ENCODE data around the gene PRSS16. TPM values are rescaled to one million over a fixed set of nuclear protein-coding genes. Genes with fewer than 3 reads are reported as not detected.

The PRSS16 gene
- total RNA-seq, 4 donors from 2014 or later = 12.8 to 32.0 (median 21.6) TPM

GRCh38 chr6:27281105-27281539 is 33.6 kb downstream of the PRSS16 start:
- Histone ChIP-seq H3K36me3 (no peaks in the 10 kb centered on the region), H3K9me3 (no peaks in the 10 kb centered on the region), H3K4me1 (peaks cover 4 to 6% of the 10 kb centered on the region in 2 donors), H3K27me3 (peaks cover 32% of the 10 kb centered on the region), H3K27ac (no peak overlapping the region), H3K4me3 (replicated peaks in 1 of 3) (no peak overlapping the region)
- intact Hi-C loops (cut with DNase I) = no loop called here
- no peak for DNase-seq
- WGBS, 2 donors = 9 to 13% methylated on average over 13 of the region's 13 CpGs
- TF ChIP-seq CTCF (IDR thresholded peaks at IDR 0.05) (no peak), POLR2A (IDR thresholded peaks at IDR 0.05) (no peak)

- 27 to 39% methylated on average over 1 of the region's 1 CpG for WGBS, 2 donors
- Histone ChIP-seq H3K27me3 (peaks cover 35% of the 10 kb centered on the region), H3K36me3 (no peaks in the 10 kb centered on the region), H3K4me1 (peaks cover 4 to 6% of the 10 kb centered on the region in 2 donors), H3K9me3 (no peaks in the 10 kb centered on the region), H3K4me3 (replicated peaks in 1 of 3) (no peak overlapping the region), H3K27ac (no peak overlapping the region)
- no peak for DNase-seq
- no peak for TF ChIP-seq POLR2A (IDR thresholded peaks at IDR 0.05)
- no peak for TF ChIP-seq CTCF (IDR thresholded peaks at IDR 0.05)
- intact Hi-C loops (cut with DNase I) = no loop called here
Observed at GRCh38 chr6:27281569-27281968, 34.1 kb downstream of the PRSS16 start.

GRCh38 chr6:27283279-27283678 is 35.8 kb downstream of the PRSS16 start:
- intact Hi-C loops (cut with DNase I) = no loop called here
- Histone ChIP-seq H3K9me3 (no peaks in the 10 kb centered on the region), H3K4me1 (peaks cover 4 to 6% of the 10 kb centered on the region in 2 donors), H3K4me3 (replicated peaks in 1 of 3) (no peak overlapping the region), H3K27me3 (peaks cover 37% of the 10 kb centered on the region), H3K27ac (no peak overlapping the region), H3K36me3 (no peaks in the 10 kb centered on the region)
- WGBS, 2 donors = 15 to 16% methylated on average over 16 of the region's 16 CpGs
- TF ChIP-seq CTCF (IDR thresholded peaks at IDR 0.05) = no peak
- no peak for TF ChIP-seq POLR2A (IDR thresholded peaks at IDR 0.05)
- DNase-seq = no peak

- no peak for TF ChIP-seq CTCF (IDR thresholded peaks at IDR 0.05)
- no peak for TF ChIP-seq POLR2A (IDR thresholded peaks at IDR 0.05)
- intact Hi-C loops (cut with DNase I) = no loop called here
- no peaks in the 10 kb centered on the region for H3K9me3 ChIP-seq
- H3K4me3 ChIP-seq (replicated peaks in 1 of 3) = no peak overlapping the region
- no peaks in the 10 kb centered on the region for H3K36me3 ChIP-seq
- no peak for DNase-seq
- H3K27me3 ChIP-seq = peaks cover 45% of the 10 kb centered on the region
- WGBS, 2 donors = 78 to 88% methylated on average over 2 of the region's 2 CpGs
- no peaks in the 10 kb centered on the region for H3K4me1 ChIP-seq
- H3K27ac ChIP-seq = no peak overlapping the region
Observed at GRCh38 chr6:27286141-27286540, 38.6 kb downstream of the PRSS16 start.

GRCh38 chr6:27287751-27288135 is 40.2 kb downstream of the PRSS16 start:
- H3K27ac ChIP-seq = no peak overlapping the region
- no peak overlapping the region for H3K4me3 ChIP-seq (replicated peaks in 1 of 3)
- H3K4me1 ChIP-seq = no peaks in the 10 kb centered on the region
- H3K9me3 ChIP-seq = no peaks in the 10 kb centered on the region
- WGBS, 2 donors = 8% methylated on average over 8 of the region's 8 CpGs
- intact Hi-C loops (cut with DNase I) = no loop called here
- DNase-seq = no peak
- H3K27me3 ChIP-seq = peaks cover 45% of the 10 kb centered on the region
- no peaks in the 10 kb centered on the region for H3K36me3 ChIP-seq
- no peak for TF ChIP-seq CTCF (IDR thresholded peaks at IDR 0.05)
- TF ChIP-seq POLR2A (IDR thresholded peaks at IDR 0.05) = no peak

All from thyroid gland (tissue), 4 donors.